GM23338 (cell line): Measurements from ENCODE around the gene TRIM24. TPM values are rescaled to one million over a fixed set of nuclear protein-coding genes. Genes with fewer than 3 reads are reported as not detected.
A peak's percentile ranks its signal among the peaks of the same experiment; 100 is the strongest.

Source experiments
- ATAC-seq: fragments of 200-7000 bp; cut with Tn5 transposase; 3 replicates; pipeline ENCODE4 v1.9.1; 2020
- DNase-seq: peaks from one replicate; pipeline ENCODE4 v3.0.0-alpha.2; 2015; ENCODE audit warnings: low spot score
- H2AFZ ChIP-seq: fragments of 200-600 bp; sonication (generic); 2 replicates; pipeline ENCODE4 v1.8.0; 2016; ENCODE audit warnings: antibody characterized with exemption, mild to moderate bottlenecking, moderate library complexity
- H3F3A ChIP-seq: fragments of 200-600 bp; sonication (generic); replicated peaks from 2 replicates; pipeline ENCODE4 v1.8.0; 2017; ENCODE audit warnings: antibody characterized with exemption, mixed run types, low read depth
- H3K27ac ChIP-seq: fragments of 200-600 bp; sonication (generic); 2 replicates; pipeline ENCODE4 v1.6.1; 2016; ENCODE audit warnings: low read depth
- H3K27me3 ChIP-seq: fragments of 200-600 bp; sonication (generic); 2 replicates; pipeline ENCODE4 v1.8.0; 2016; ENCODE audit warnings: mild to moderate bottlenecking, mixed run types, moderate library complexity; ENCODE audit not compliant: insufficient read depth
- H3K36me3 ChIP-seq: fragments of 200-600 bp; sonication (generic); 2 replicates; pipeline ENCODE4 v1.8.0; 2016; ENCODE audit warnings: mild to moderate bottlenecking; ENCODE audit not compliant: insufficient read depth
- H3K4me1 ChIP-seq: fragments of 200-600 bp; sonication (generic); 2 replicates; pipeline ENCODE4 v1.8.0; 2016; ENCODE audit warnings: mild to moderate bottlenecking, moderate library complexity; ENCODE audit not compliant: insufficient read depth
- H3K4me2 ChIP-seq: fragments of 200-600 bp; sonication (generic); 2 replicates; pipeline ENCODE4 v1.7.1; 2017; ENCODE audit warnings: mixed run types
- H3K4me3 ChIP-seq: fragments of 200-600 bp; sonication (generic); 2 replicates; pipeline ENCODE4 v1.6.1; 2016; ENCODE audit warnings: mixed run types
- H3K79me2 ChIP-seq: fragments of 200-600 bp; sonication (generic); replicated peaks from 2 replicates; pipeline ENCODE4 v1.8.0; 2017; ENCODE audit warnings: mild to moderate bottlenecking; ENCODE audit not compliant: insufficient read depth
- H3K9me2 ChIP-seq: fragments of 200-600 bp; sonication (generic); 2 replicates; pipeline ENCODE4 v1.8.0; 2017; ENCODE audit not compliant: insufficient read depth
- H4K20me1 ChIP-seq: fragments of 200-600 bp; sonication (generic); replicated peaks from 2 replicates; pipeline ENCODE4 v1.8.0; 2017; ENCODE audit warnings: mild to moderate bottlenecking; ENCODE audit not compliant: insufficient read depth
- H3K27ac Mint-ChIP-seq: 2 replicates; pipeline ENCODE4 v1.8.0; 2020; ENCODE audit warnings: inconsistent platforms, mild to moderate bottlenecking, moderate library complexity, mixed read lengths
- H3K27me3 Mint-ChIP-seq: 3 replicates; pipeline ENCODE4 v1.8.0; 2022; ENCODE audit warnings: low read depth, mild to moderate bottlenecking, moderate library complexity, mixed read lengths, inconsistent platforms; ENCODE audit not compliant: insufficient read depth, poor library complexity
- H3K36me3 Mint-ChIP-seq: 3 replicates; pipeline ENCODE4 v1.8.0; 2021; ENCODE audit warnings: low read depth, mild to moderate bottlenecking, inconsistent platforms, moderate library complexity, mixed read lengths
- H3K4me1 Mint-ChIP-seq: 3 replicates; pipeline ENCODE4 v1.8.0; 2020; ENCODE audit warnings: mild to moderate bottlenecking, inconsistent platforms, mixed read lengths
- H3K4me3 Mint-ChIP-seq: 3 replicates; pipeline ENCODE4 v1.8.0; 2021; ENCODE audit warnings: moderate library complexity, mild to moderate bottlenecking, inconsistent platforms, mixed read lengths
- H3K9me3 Mint-ChIP-seq: 3 replicates; pipeline ENCODE4 v1.8.0; 2020; ENCODE audit warnings: moderate library complexity, mild to moderate bottlenecking, inconsistent platforms, mixed read lengths
- CTCF ChIP-seq, 2 experiments: fragments of 200-600 bp in 1 of 2; sonication (generic) in 1 of 2; conservative IDR thresholded peaks; 2 replicates each; pipeline versions ENCODE4 v1.5.1 to v1.6.1; 2016 to 2017; ENCODE audit warnings: antibody characterized with exemption in 2 of 2, low read depth in 2 of 2, mild to moderate bottlenecking in 2 of 2, moderate library complexity in 1 of 2
- JUNB ChIP-seq: IDR thresholded peaks from one replicate; pipeline ENCODE4 v1.6.1; 2016; ENCODE audit warnings: antibody characterized with exemption; ENCODE audit not compliant: unreplicated experiment
- NANOG ChIP-seq: IDR thresholded peaks from 2 replicates; pipeline ENCODE4 v1.6.1; 2016; ENCODE audit warnings: antibody characterized with exemption, borderline replicate concordance
- POLR2AphosphoS5 ChIP-seq: IDR thresholded peaks from 2 replicates; pipeline ENCODE4 v1.6.1; 2016; ENCODE audit warnings: antibody characterized with exemption, low read depth
- REST ChIP-seq: IDR thresholded peaks from one replicate; pipeline ENCODE4 v1.6.1; 2018; ENCODE audit warnings: antibody characterized with exemption; ENCODE audit not compliant: unreplicated experiment
- ZNF114 ChIP-seq: fragments of 250-450 bp; sonication (Bioruptor Pico); IDR thresholded peaks from 2 replicates; pipeline ENCODE4 v1.5.0; 2020; ENCODE audit warnings: mild to moderate bottlenecking, moderate library complexity
- ZNF331 ChIP-seq: fragments of 250-450 bp; sonication (Bioruptor Pico); IDR thresholded peaks from 2 replicates; pipeline ENCODE4 v1.5.0; 2020; ENCODE audit warnings: low read depth, mild to moderate bottlenecking, moderate library complexity
- polyA plus RNA-seq: library from polyadenylated mRNA; unstranded; fragments of >200 nt; fragmentation: Nextera tagmentation; extraction: Ambion mirVana; gene quantifications from 2 replicates; pipeline ENCODE4 v1.2.1, GENCODE V29; 2016
- total RNA-seq: library from RNA; depleted of rRNA; stranded (reverse); fragments of >200 nt; shearing (Covaris generic); gene quantifications from 2 replicates; pipeline ENCODE4 v1.2.3, GENCODE V29; 2014

The TRIM24 gene
- total and polyA plus RNA-seq, 2 experiments from 2014 or later: 67.0 to 120 TPM

GRCh38 chr7:138625084-138625848 is 165.2 kb downstream of the TRIM24 start:
- DNase-seq (peak; percentile 14), ATAC-seq (no peak)
- Histone ChIP-seq H3K4me2 (peak overlapping the region; percentile 28; the same call in 1 of the 2 replicates), H3F3A (no peaks in the 10 kb centered on the region), H3K4me1 (peaks cover 17% of the 10 kb centered on the region), H3K9me2 (no peaks in the 10 kb centered on the region; the same call in 1 of the 2 replicates), H3K27me3 (no peaks in the 10 kb centered on the region), H3K27ac (0 out of 2 replicates have a peak overlapping the region, but pooled peaks have one; percentile 2), H3K4me3 (no peak overlapping the region), H4K20me1 (no peaks in the 10 kb centered on the region), H3K36me3 (no peaks in the 10 kb centered on the region), H2AFZ (no peak overlapping the region), H3K79me2 (no peaks in the 10 kb centered on the region)
- H3K4me3 Mint-ChIP-seq: no peak overlapping the region
- no peaks in the 10 kb centered on the region for H3K9me3 Mint-ChIP-seq
- no peak overlapping the region for H3K27ac Mint-ChIP-seq
- no peaks in the 10 kb centered on the region for H3K36me3 Mint-ChIP-seq
- H3K4me1 Mint-ChIP-seq: peaks cover 16% of the 10 kb centered on the region
- peak; percentile 72; the same call in 1 of the 2 replicates for TF ChIP-seq NANOG
- no peak for TF ChIP-seq CTCF (conservative IDR thresholded peaks at IDR 0.05; ENCODE audit: low read depth in 2 of 2)
- peaks cover 4% of the 10 kb centered on the region for H3K27me3 Mint-ChIP-seq

GRCh38 chr7:138625849-138626230 is 165.8 kb downstream of the TRIM24 start:
- no peaks in the 10 kb centered on the region for H3K79me2 ChIP-seq
- H3K27ac Mint-ChIP-seq: no peak overlapping the region

GRCh38 chr7:138626846-138627245 is 166.8 kb downstream of the TRIM24 start:
- Histone ChIP-seq H3F3A (no peaks in the 10 kb centered on the region), H3K79me2 (no peaks in the 10 kb centered on the region), H3K9me2 (no peaks in the 10 kb centered on the region; the same call in 1 of the 2 replicates), H3K4me2 (no peak overlapping the region), H3K4me1 (peaks cover 19% of the 10 kb centered on the region), H4K20me1 (no peaks in the 10 kb centered on the region), H2AFZ (no peak overlapping the region), H3K36me3 (no peaks in the 10 kb centered on the region), H3K27me3 (no peaks in the 10 kb centered on the region), H3K27ac (no peak overlapping the region), H3K4me3 (no peak overlapping the region)
- H3K9me3 Mint-ChIP-seq: no peaks in the 10 kb centered on the region
- H3K27ac Mint-ChIP-seq: no peak overlapping the region
- ATAC-seq: no peak
- H3K4me1 Mint-ChIP-seq: peaks cover 16% of the 10 kb centered on the region
- no peak for DNase-seq
- peaks cover 3% of the 10 kb centered on the region for H3K27me3 Mint-ChIP-seq
- no peaks in the 10 kb centered on the region for H3K36me3 Mint-ChIP-seq
- H3K4me3 Mint-ChIP-seq: no peak overlapping the region
- TF ChIP-seq REST (no peak), POLR2AphosphoS5 (no peak), ZNF114 (CRISPR knock-in tag) (no peak), CTCF (conservative IDR thresholded peaks at IDR 0.05; ENCODE audit: low read depth in 2 of 2) (no peak), JUNB (no peak), NANOG (no peak)

More at GRCh38 chr7:138625849-138626230, 165.8 kb downstream of the TRIM24 start:
- H3K9me3 Mint-ChIP-seq: no peaks in the 10 kb centered on the region
- Histone ChIP-seq H3K27me3 (no peaks in the 10 kb centered on the region), H3K9me2 (no peaks in the 10 kb centered on the region; the same call in 1 of the 2 replicates), H3K27ac (0 out of 2 replicates have a peak overlapping the region, but pooled peaks have one; percentile 2), H3K36me3 (no peaks in the 10 kb centered on the region), H3K4me1 (peaks cover 19% of the 10 kb centered on the region), H3F3A (no peaks in the 10 kb centered on the region), H4K20me1 (no peaks in the 10 kb centered on the region), H3K4me3 (no peak overlapping the region), H2AFZ (no peak overlapping the region), H3K4me2 (0 out of 2 replicates have a peak overlapping the region, but pooled peaks have one; percentile 14)
- peaks cover 3% of the 10 kb centered on the region for H3K27me3 Mint-ChIP-seq
- H3K4me1 Mint-ChIP-seq: peaks cover 16% of the 10 kb centered on the region
- DNase-seq (peak; percentile 16), ATAC-seq (no peak; the same call in 2 of the 3 replicates)
- no peak overlapping the region for H3K4me3 Mint-ChIP-seq
- TF ChIP-seq ZNF114 (CRISPR knock-in tag): no peak
- TF ChIP-seq ZNF331: no peak
- H3K36me3 Mint-ChIP-seq: no peaks in the 10 kb centered on the region
